HCT116 (cell line): ENCODE data around the gene CD22. TPM values are rescaled to one million over a fixed set of nuclear protein-coding genes. Genes with fewer than 3 reads are reported as not detected.
"Not testable (repeated sequence)": the region's sequence is repeated elsewhere in the genome, so short reads cannot be mapped to it uniquely, and the experiment has no call there.

Experiments used
- ATAC-seq: fragments of 200-7000 bp; cut with Tn5 transposase; 2 replicates; pipeline ENCODE4 v1.9.1; 2020; ENCODE audit warnings: mild to moderate bottlenecking, moderate library complexity
- BruUV-seq: library from RNA; stranded (reverse); fragments of 400-500 nt; replicated peaks from 2 replicates; lab custom pipeline; 2021; lab: Mats Ljungman, UMichigan
- CTCF ChIA-PET: fragments of 300-600 bp; sonication (Branson Sonifier 250); formaldehyde crosslinking; loops from one replicate; lab custom pipeline; 2021; ENCODE audit warnings: antibody characterized with exemption; lab: Charles Lee
- POLR2A ChIA-PET: fragments of 300-600, 350-600 bp; sonication (Branson Sonifier 250); formaldehyde crosslinking; loops from one replicate; lab custom pipeline; 2021; ENCODE audit warnings: antibody characterized with exemption; lab: Charles Lee
- RAD21 ChIA-PET, 2 experiments: fragments of 300-600 bp; sonication (Branson Sonifier 250); formaldehyde crosslinking; loops; one replicate each; lab custom pipeline; 2023; ENCODE audit warnings: low total read pairs in 2 of 2; ENCODE audit not compliant: uncharacterized antibody in 2 of 2, unreplicated experiment in 2 of 2, low non-redundant PET in 1 of 2; lab: Charles Lee
- DNase-seq: peaks from one replicate; pipeline ENCODE4 v3.0.0-alpha.2; 2010; ENCODE audit warnings: low read depth, low spot score
- H2AFZ ChIP-seq: fragments of 200-600 bp; shearing (Covaris generic), sonication (generic); 2 replicates; pipeline ENCODE4 v1.6.1; 2017; ENCODE audit warnings: low read depth, mixed run types, mixed read lengths, antibody characterized with exemption, low read length; ENCODE audit not compliant: poor library complexity, severe bottlenecking
- H3K27ac ChIP-seq: 2 replicates; pipeline ENCODE4 v1.5.1; 2012; ENCODE audit warnings: low read depth, low read length
- H3K27me3 ChIP-seq: fragments of 200-600 bp; sonication (generic); 2 replicates; pipeline ENCODE4 v1.6.1; 2016; ENCODE audit warnings: mixed run types, low read length, mixed read lengths; ENCODE audit not compliant: insufficient read depth
- H3K36me3 ChIP-seq, 2 experiments: fragments of 200-500 bp in 1 of 2; fragments of 200-600 bp in 1 of 2; sonication (Bioruptor generic) in 1 of 2; sonication (generic) in 1 of 2; 2 replicates each; pipeline versions ENCODE4 v1.5.1 to v1.6.1; 2014 to 2016; ENCODE audit warnings: low read length in 2 of 2, inconsistent platforms in 1 of 2, mixed read lengths in 1 of 2, mixed run types in 1 of 2; ENCODE audit not compliant: insufficient read depth in 2 of 2, control insufficient read depth in 1 of 2
- H3K4me1 ChIP-seq, 2 experiments: fragments of 200-600 bp in 1 of 2; sonication (generic) in 1 of 2; 2 replicates each; pipeline versions ENCODE4 v1.5.1 to v1.6.1; 2012 to 2017; ENCODE audit warnings: low read length in 2 of 2, inconsistent platforms in 1 of 2, mild to moderate bottlenecking in 1 of 2, mixed read lengths in 1 of 2, mixed run types in 1 of 2, moderate library complexity in 1 of 2; ENCODE audit not compliant: insufficient read depth in 2 of 2, control insufficient read depth in 1 of 2
- H3K4me2 ChIP-seq: fragments of 200-600 bp; sonication (generic); 2 replicates; pipeline ENCODE4 v1.6.1; 2017; ENCODE audit warnings: mixed run types, low read length, mixed read lengths
- H3K4me3 ChIP-seq, 2 experiments: fragments of 200-600 bp in 1 of 2; sonication (generic) in 1 of 2; replicated peaks in 1 of 2; 2 replicates each; pipeline ENCODE4 v1.5.1; 2011 to 2016; ENCODE audit warnings: low read length in 2 of 2, control low read depth in 1 of 2, low read depth in 1 of 2, mild to moderate bottlenecking in 1 of 2, mixed read lengths in 1 of 2, mixed run types in 1 of 2
- H3K79me2 ChIP-seq: fragments of 200-600 bp; sonication (generic); 2 replicates; pipeline ENCODE4 v1.6.1; 2017; ENCODE audit warnings: mild to moderate bottlenecking, mixed run types, low read length, moderate library complexity, mixed read lengths; ENCODE audit not compliant: insufficient read depth
- H3K9ac ChIP-seq: fragments of 200-600 bp; sonication (generic); 2 replicates; pipeline ENCODE4 v1.6.1; 2016; ENCODE audit warnings: low read length, mixed read lengths
- H3K9me2 ChIP-seq: fragments of 200-600 bp; sonication (generic), shearing (Covaris generic); 2 replicates; pipeline ENCODE4 v1.6.1; 2017; ENCODE audit warnings: mixed run types, mild to moderate bottlenecking, moderate library complexity; ENCODE audit not compliant: insufficient read depth
- H3K9me3 ChIP-seq, 2 experiments: fragments of 200-500 bp in 1 of 2; fragments of 200-600 bp in 1 of 2; sonication (Bioruptor generic) in 1 of 2; sonication (generic) in 1 of 2; 2 replicates each; pipeline ENCODE4 v1.6.1; 2014 to 2017; ENCODE audit warnings: low read length in 2 of 2, mixed read lengths in 2 of 2, inconsistent platforms in 1 of 2, low read depth in 1 of 2, mild to moderate bottlenecking in 1 of 2, mixed run types in 1 of 2, moderate library complexity in 1 of 2; ENCODE audit not compliant: control insufficient read depth in 1 of 2, insufficient read depth in 1 of 2
- H4K20me1 ChIP-seq: fragments of 200-600 bp; sonication (generic), shearing (Covaris generic); 2 replicates; pipeline ENCODE4 v1.6.1; 2017; ENCODE audit warnings: mixed run types, mild to moderate bottlenecking, moderate library complexity; ENCODE audit not compliant: insufficient read depth
- CEBPB ChIP-seq: IDR thresholded peaks from 2 replicates; pipeline ENCODE4 v1.6.1; 2012; ENCODE audit warnings: low read depth
- EGR1 ChIP-seq: IDR thresholded peaks from 2 replicates; pipeline ENCODE4 v1.6.1; 2012; ENCODE audit warnings: low read depth
- ELF1 ChIP-seq: IDR thresholded peaks from 2 replicates; pipeline ENCODE4 v1.6.1; 2012; ENCODE audit warnings: low read depth, borderline replicate concordance
- SIN3A ChIP-seq: IDR thresholded peaks from 2 replicates; pipeline ENCODE4 v1.6.1; 2012; ENCODE audit warnings: low read depth
- SRF ChIP-seq: IDR thresholded peaks from 2 replicates; pipeline ENCODE4 v1.6.1; 2012; ENCODE audit warnings: low read depth
- YY1 ChIP-seq: IDR thresholded peaks from 2 replicates; pipeline ENCODE4 v1.6.1; 2011; ENCODE audit warnings: low read length, low read depth, moderate library complexity, mild to moderate bottlenecking; ENCODE audit not compliant: insufficient replicate concordance; ENCODE audit errors: extremely low read depth
- intact Hi-C: fragments of 100-400 bp; cut with micrococcal nuclease; formaldehyde crosslinking; loops from 2 replicates; pipeline ENCODE4 v1.10.0; 2022
- total RNA-seq: library from RNA; stranded (reverse); gene quantifications from one replicate; pipeline ENCODE4 v1.2.1, GENCODE V29; 2021; ENCODE audit not compliant: unreplicated experiment

The CD22 gene
- total RNA-seq, 1 experiment from 2014 or later, result 7.0 TPM

- H3K9me2 ChIP-seq, result no peaks in the 10 kb centered on the region
- H3K4me1 ChIP-seq, result peaks cover 0 to 6% of the 10 kb centered on the region in 2 experiments; a peak in 1 of 4 replicates
- TF ChIP-seq CEBPB (no peak), YY1 (no peak), SRF (no peak), ELF1 (no peak), SIN3A (no peak), EGR1 (no peak)
- no peaks in the 10 kb centered on the region for H4K20me1 ChIP-seq
- H3K9ac ChIP-seq, result no peak overlapping the region
- no peak overlapping the region for H2AFZ ChIP-seq
- intact Hi-C loops, result no loop called here
- H3K4me2 ChIP-seq, result no peak overlapping the region
- ChIA-PET RAD21 (no interaction called here), POLR2A (no interaction called here), CTCF (no interaction called here)
- no TSS peak for BruUV-seq
- H3K79me2 ChIP-seq, result no peaks in the 10 kb centered on the region
- no peak overlapping the region for H3K4me3 ChIP-seq
- H3K27me3 ChIP-seq, result no peaks in the 10 kb centered on the region
- H3K36me3 ChIP-seq, result no peaks in the 10 kb centered on the region
- no peaks in the 10 kb centered on the region for H3K9me3 ChIP-seq
- ATAC-seq, result no peak
- H3K27ac ChIP-seq, result no peak overlapping the region
- no peak for DNase-seq
Measured at GRCh38 chr19:35285095-35285449, 43.9 kb upstream of the CD22 start.

GRCh38 chr19:35285465-35285864 lies 43.5 kb upstream of the CD22 start:
- RAD21 ChIA-PET, H3K9me3 ChIP-seq, H3K4me1 ChIP-seq, H3K27ac ChIP-seq, H3K4me3 ChIP-seq, H4K20me1 ChIP-seq, POLR2A ChIA-PET, DNase-seq, H3K79me2 ChIP-seq, H2AFZ ChIP-seq, H3K9ac ChIP-seq, H3K27me3 ChIP-seq, intact Hi-C loops, H3K36me3 ChIP-seq, ATAC-seq, H3K9me2 ChIP-seq, BruUV-seq, H3K4me2 ChIP-seq, CTCF ChIA-PET: not testable (repeated sequence)

GRCh38 chr19:35286101-35286500 lies 42.9 kb upstream of the CD22 start:
- BruUV-seq, ATAC-seq, H3K9me3 ChIP-seq, H2AFZ ChIP-seq, H4K20me1 ChIP-seq, H3K9ac ChIP-seq, H3K4me3 ChIP-seq, H3K36me3 ChIP-seq, H3K27ac ChIP-seq, DNase-seq, CTCF ChIA-PET, H3K9me2 ChIP-seq, RAD21 ChIA-PET, H3K27me3 ChIP-seq, POLR2A ChIA-PET, H3K79me2 ChIP-seq, intact Hi-C loops: not testable (repeated sequence)
- Histone ChIP-seq H3K4me1 (peaks cover 0 to 13% of the 10 kb centered on the region in 2 experiments; a peak in 1 of 4 replicates), H3K4me2 (0 out of 2 replicates have a peak overlapping the region, but pooled peaks have one; percentile 0)
